Muscle of arm (tissue), 12 donors: ENCODE measurements around the gene TRIM46. TPM values are rescaled to one million over a fixed set of nuclear protein-coding genes. Genes with fewer than 3 reads are reported as not detected.
"Not testable (repeated sequence)": the region's sequence is repeated elsewhere in the genome, so short reads cannot be mapped to it uniquely, and the experiment has no call there.

Experiments used
- DNase-seq: peaks from one replicate; pipeline ENCODE4 v3.0.0-alpha.2; 2013
- polyA plus RNA-seq, 12 donors: library from polyadenylated mRNA; unstranded; fragments of 120-200 nt; gene quantifications; one replicate each; pipeline ENCODE4 v1.2.1, GENCODE V29; 2013; ENCODE audit not compliant: insufficient read length in 12 of 12

TRIM46 gene
- polyA plus RNA-seq, 12 donors: 0.35 to 5.8 (median 0.56) TPM; not detected in 1

- no peak for DNase-seq
Measured at GRCh38 chr1:155205035-155205434, 31.4 kb downstream of the TRIM46 start.

GRCh38 chr1:155205969-155206593 lies 32.4 kb downstream of the TRIM46 start:
- DNase-seq: no peak

- DNase-seq: peak; percentile 85
Measured at GRCh38 chr1:155206891-155207805, 33.5 kb downstream of the TRIM46 start.

- peak; percentile 77 for DNase-seq
Measured at GRCh38 chr1:155207806-155208540, 34.3 kb downstream of the TRIM46 start, which contains the start of gene THBS3. TSS of gene THBS3 (minus strand) at chr1:155207897. CDS start at chr1:155207876, 21 bp downstream.

- peak; percentile 95 for DNase-seq
Measured at GRCh38 chr1:155208541-155209311, 35.1 kb downstream of the TRIM46 start, which contains the start of gene MTX1. TSS of gene MTX1 (plus strand) at chr1:155208695. CDS start at chr1:155208805, 110 bp downstream.

GRCh38 chr1:155209312-155209721 lies 35.7 kb downstream of the TRIM46 start:
- DNase-seq: no peak

- no peak for DNase-seq
Measured at GRCh38 chr1:155210314-155211104, 36.9 kb downstream of the TRIM46 start.

GRCh38 chr1:155211381-155212050 lies 37.9 kb downstream of the TRIM46 start:
- DNase-seq: peak; percentile 80

- DNase-seq: not testable (repeated sequence)
Measured at GRCh38 chr1:155212051-155212440, 38.4 kb downstream of the TRIM46 start.

- not testable (repeated sequence) for DNase-seq
Measured at GRCh38 chr1:155214702-155215101, 41.1 kb downstream of the TRIM46 start.

GRCh38 chr1:155218854-155219591 lies 45.4 kb downstream of the TRIM46 start:
- no peak for DNase-seq

- no peak for DNase-seq
Measured at GRCh38 chr1:155219592-155220031, 46.0 kb downstream of the TRIM46 start.

GRCh38 chr1:155220211-155220965 lies 46.7 kb downstream of the TRIM46 start:
- DNase-seq: not testable (repeated sequence)

- DNase-seq: no peak
Measured at GRCh38 chr1:155223047-155223446, 49.4 kb downstream of the TRIM46 start.

GRCh38 chr1:155225404-155225759 lies 51.7 kb downstream of the TRIM46 start:
- DNase-seq: not testable (repeated sequence)

- DNase-seq: peak; percentile 78
Measured at GRCh38 chr1:155226188-155226909, 52.7 kb downstream of the TRIM46 start.

GRCh38 chr1:155226910-155227260 lies 53.2 kb downstream of the TRIM46 start:
- no peak for DNase-seq
